Gastroesophageal sphincter (tissue), 4 donors: ENCODE data around the gene FAM3A. TPM values are rescaled to one million over a fixed set of nuclear protein-coding genes. Genes with fewer than 3 reads are reported as not detected.
"Not testable (repeated sequence)": the region's sequence is repeated elsewhere in the genome, so short reads cannot be mapped to it uniquely, and the experiment has no call there.

ENCODE experiments used
- ATAC-seq: fragments of 150-250 bp; one replicate; pipeline ENCODE4 v1.9.1; 2016; ENCODE audit warnings: mild to moderate bottlenecking, moderate library complexity
- H3K27ac ChIP-seq, 4 donors: fragments of 200-600 bp; sonication (generic) in 3 of 4; 1 replicate in 3 of 4; 2 replicates in 1 of 4; pipeline ENCODE4 v1.5.1; 2016 to 2019
- H3K27me3 ChIP-seq: fragments of 200-600 bp; sonication (generic); one replicate; pipeline ENCODE4 v1.5.1; 2019
- H3K36me3 ChIP-seq, 2 donors: fragments of 200-600 bp; sonication (generic); one replicate each; pipeline ENCODE4 v1.5.1; 2019; ENCODE audit warnings: control low read depth in 1 of 2
- H3K4me1 ChIP-seq, 3 donors: fragments of 200-600 bp; sonication (generic); 1 replicate in 2 of 3; 2 replicates in 1 of 3; pipeline ENCODE4 v1.5.1; 2016 to 2019; ENCODE audit warnings: control low read depth in 2 of 3
- H3K4me3 ChIP-seq, 2 donors: fragments of 200-600 bp; sonication (generic); one replicate each; pipeline ENCODE4 v1.5.1; 2019; ENCODE audit warnings: mild to moderate bottlenecking in 1 of 2, moderate library complexity in 1 of 2
- H3K9me3 ChIP-seq, 3 donors: fragments of 200-600 bp; sonication (generic); one replicate each; pipeline ENCODE4 v1.5.1; 2017 to 2019; ENCODE audit warnings: control low read depth in 2 of 3
- EP300 ChIP-seq: sonication (generic); formaldehyde crosslinking; IDR thresholded peaks from one replicate; pipeline ENCODE4 v1.6.1; 2017; ENCODE audit warnings: antibody characterized with exemption, mild to moderate bottlenecking
- POLR2A ChIP-seq, 2 donors: fragments of 450-650 bp; IDR thresholded peaks; one replicate each; pipeline ENCODE4 v1.6.1; 2017; ENCODE audit warnings: antibody characterized with exemption in 2 of 2, mild to moderate bottlenecking in 2 of 2, moderate library complexity in 1 of 2
- POLR2AphosphoS5 ChIP-seq: sonication (generic); formaldehyde crosslinking; IDR thresholded peaks from one replicate; pipeline ENCODE4 v1.6.1; 2017; ENCODE audit warnings: antibody characterized with exemption
- WGBS, 2 donors: methylation state at CpG; one replicate each; pipeline ENCODE4 v1.1.5; 2018; ENCODE audit warnings: low coverage in 1 of 2; 5-methylcytosine and 5-hydroxymethylcytosine counted together
- total RNA-seq, 4 donors: library from RNA; depleted of rRNA; stranded (reverse); fragments of >200 nt; gene quantifications; one replicate each; pipeline ENCODE4 v1.1.0, GENCODE V29; 2016
- TF ChIP-seq, protein P1 (sequence below), 4 experiments: fragments of 200-600 bp in 2 of 4; fragments of 450-650 bp in 2 of 4; sonication (generic) in 1 of 4; IDR thresholded peaks; one replicate each; pipeline ENCODE4 v1.5.1; 2017 to 2019; ENCODE audit warnings: antibody characterized with exemption in 4 of 4, mild to moderate bottlenecking in 2 of 4, moderate library complexity in 2 of 4

The FAM3A gene
- total RNA-seq, 4 donors from 2014 or later: 36.6 to 44.4 (median 40.5) TPM

DNA sequence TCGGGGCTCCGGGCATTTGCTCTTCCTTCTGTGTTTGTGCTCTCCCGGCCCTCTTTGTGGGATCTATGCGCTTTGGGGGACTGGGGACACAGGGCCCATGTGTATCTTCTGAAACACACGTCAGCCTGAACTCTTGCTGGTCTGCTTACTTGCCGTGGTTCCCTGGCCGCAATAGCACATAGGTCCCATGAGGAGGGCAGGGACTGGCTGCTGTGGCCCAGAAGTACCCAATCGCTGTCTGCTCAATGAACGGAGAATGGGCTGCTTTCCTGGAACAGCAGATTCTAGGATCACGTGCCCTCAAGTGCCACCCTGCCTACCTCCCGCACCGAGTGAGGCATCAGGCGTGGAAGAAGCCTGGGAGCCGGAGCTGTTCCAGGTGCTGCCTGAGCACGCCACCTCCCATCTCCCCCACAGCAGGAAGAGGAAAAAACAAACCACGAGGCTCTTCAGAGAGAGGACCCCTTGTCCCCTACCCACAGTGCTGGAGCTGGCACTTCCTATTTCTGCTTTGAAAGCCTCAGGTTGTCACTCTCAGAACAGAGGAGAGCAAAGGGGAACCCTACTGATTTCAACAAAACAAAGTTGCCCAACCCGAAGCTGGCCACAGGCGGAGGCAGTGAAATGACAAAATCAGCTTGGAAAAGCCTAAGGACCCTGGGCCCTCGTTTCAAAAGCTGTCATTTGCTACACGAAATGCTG is 26.8 kb upstream of the FAM3A start:
- no peak for ATAC-seq
- no CpG with 5 or more reads among the region's 20 CpGs for WGBS, 2 donors
- H3K4me3 ChIP-seq: no peak overlapping the region
- no peaks in the 10 kb centered on the region for H3K9me3 ChIP-seq
- peak overlapping the region in 3 of 4 donors; percentile 61 to 80 (median 67) for H3K27ac ChIP-seq
- H3K4me1 ChIP-seq: peaks cover 0 to 28% (median 8%) of the 10 kb centered on the region in 3 donors
- TF ChIP-seq POLR2AphosphoS5 (no peak), POLR2A (IDR thresholded peaks at IDR 0.05) (no peak), EP300 (no peak)
- TF ChIP-seq, protein P1, sequence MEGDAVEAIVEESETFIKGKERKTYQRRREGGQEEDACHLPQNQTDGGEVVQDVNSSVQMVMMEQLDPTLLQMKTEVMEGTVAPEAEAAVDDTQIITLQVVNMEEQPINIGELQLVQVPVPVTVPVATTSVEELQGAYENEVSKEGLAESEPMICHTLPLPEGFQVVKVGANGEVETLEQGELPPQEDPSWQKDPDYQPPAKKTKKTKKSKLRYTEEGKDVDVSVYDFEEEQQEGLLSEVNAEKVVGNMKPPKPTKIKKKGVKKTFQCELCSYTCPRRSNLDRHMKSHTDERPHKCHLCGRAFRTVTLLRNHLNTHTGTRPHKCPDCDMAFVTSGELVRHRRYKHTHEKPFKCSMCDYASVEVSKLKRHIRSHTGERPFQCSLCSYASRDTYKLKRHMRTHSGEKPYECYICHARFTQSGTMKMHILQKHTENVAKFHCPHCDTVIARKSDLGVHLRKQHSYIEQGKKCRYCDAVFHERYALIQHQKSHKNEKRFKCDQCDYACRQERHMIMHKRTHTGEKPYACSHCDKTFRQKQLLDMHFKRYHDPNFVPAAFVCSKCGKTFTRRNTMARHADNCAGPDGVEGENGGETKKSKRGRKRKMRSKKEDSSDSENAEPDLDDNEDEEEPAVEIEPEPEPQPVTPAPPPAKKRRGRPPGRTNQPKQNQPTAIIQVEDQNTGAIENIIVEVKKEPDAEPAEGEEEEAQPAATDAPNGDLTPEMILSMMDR (IDR thresholded peaks at IDR 0.05): no peak
- H3K27me3 ChIP-seq: no peaks in the 10 kb centered on the region
- no peaks in the 10 kb centered on the region for H3K36me3 ChIP-seq

DNA sequence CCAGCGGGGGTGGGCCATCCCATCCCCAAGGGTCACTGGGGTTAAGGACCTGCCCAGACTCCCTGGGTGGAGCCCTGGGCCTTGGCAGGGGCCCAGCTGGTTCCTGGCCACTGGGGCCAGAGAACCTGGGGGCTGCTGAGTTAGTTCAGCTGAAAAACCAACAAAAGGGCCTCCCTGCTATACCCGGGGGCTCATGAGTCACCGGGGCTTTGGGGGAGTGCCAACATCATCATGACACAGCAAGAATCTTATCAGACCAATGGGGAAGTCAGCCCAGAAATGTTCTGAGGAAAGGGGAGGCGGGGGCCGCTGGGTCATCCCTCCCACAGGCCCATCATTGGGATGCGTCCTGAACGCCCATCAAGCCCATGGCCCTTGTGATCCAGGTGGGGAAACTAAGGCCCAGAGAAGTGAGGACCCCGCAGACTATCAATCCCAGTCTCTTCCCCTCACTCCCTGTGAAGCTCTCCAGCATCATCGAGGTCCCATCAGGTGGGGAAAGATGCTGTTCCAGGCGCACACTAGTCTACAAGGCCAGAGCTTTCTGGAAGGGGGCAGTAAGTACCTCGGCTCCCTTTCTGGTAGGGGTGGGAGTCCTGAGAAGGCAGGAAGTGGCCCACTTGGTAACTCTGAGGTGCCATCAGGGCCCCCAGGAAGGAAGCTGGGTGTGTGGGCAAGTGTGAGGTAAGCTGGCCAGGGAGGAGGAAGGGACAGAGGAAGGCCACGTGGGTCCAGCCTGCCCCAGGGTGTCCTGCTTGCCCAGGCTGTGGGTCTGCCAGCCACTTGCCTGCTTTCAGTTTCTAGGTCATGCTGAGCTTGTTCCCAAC is 26.1 kb upstream of the FAM3A start:
- ATAC-seq: peak; percentile 55
- Histone ChIP-seq H3K27ac (peak overlapping the region; percentile 14 to 80 (median 64)), H3K4me3 (no peak overlapping the region), H3K36me3 (no peaks in the 10 kb centered on the region), H3K27me3 (no peaks in the 10 kb centered on the region), H3K4me1 (peaks cover 0 to 28% (median 8%) of the 10 kb centered on the region in 3 donors), H3K9me3 (no peaks in the 10 kb centered on the region)
- 62% methylated on average over 5 of the region's 12 CpGs; no CpG with 5 or more reads in 1 of the 2 donors for WGBS, 2 donors
- TF ChIP-seq POLR2AphosphoS5 (no peak), POLR2A (IDR thresholded peaks at IDR 0.05) (no peak), EP300 (no peak)
- TF ChIP-seq, protein P1 (IDR thresholded peaks at IDR 0.05): no peak

DNA sequence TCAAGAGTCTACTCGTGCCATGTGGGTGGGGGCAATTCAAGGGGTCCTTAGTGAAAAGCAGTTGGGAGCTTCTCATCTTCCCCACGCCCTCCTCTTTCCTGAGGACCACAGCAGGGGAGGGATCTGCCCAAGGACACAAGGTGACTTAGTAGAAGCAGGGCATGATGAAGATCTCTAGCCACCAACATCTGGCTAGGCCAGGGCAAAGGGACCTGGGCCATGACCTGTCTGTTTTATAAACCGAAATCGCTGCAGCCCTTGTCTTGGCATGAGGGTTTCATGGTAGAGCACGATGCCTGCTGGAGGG is 25.5 kb upstream of the FAM3A start:
- H3K27ac ChIP-seq: peak overlapping the region in 2 of 4 donors; percentile 67 to 80
- no CpG with 5 or more reads among the region's 5 CpGs for WGBS, 2 donors
- no peak overlapping the region for H3K4me3 ChIP-seq
- no peak for ATAC-seq
- H3K9me3 ChIP-seq: no peaks in the 10 kb centered on the region
- H3K4me1 ChIP-seq: peaks cover 0 to 28% (median 8%) of the 10 kb centered on the region in 3 donors
- no peaks in the 10 kb centered on the region for H3K36me3 ChIP-seq
- H3K27me3 ChIP-seq: no peaks in the 10 kb centered on the region
- no peak for TF ChIP-seq POLR2AphosphoS5
- TF ChIP-seq, protein P1 (IDR thresholded peaks at IDR 0.05): no peak

DNA sequence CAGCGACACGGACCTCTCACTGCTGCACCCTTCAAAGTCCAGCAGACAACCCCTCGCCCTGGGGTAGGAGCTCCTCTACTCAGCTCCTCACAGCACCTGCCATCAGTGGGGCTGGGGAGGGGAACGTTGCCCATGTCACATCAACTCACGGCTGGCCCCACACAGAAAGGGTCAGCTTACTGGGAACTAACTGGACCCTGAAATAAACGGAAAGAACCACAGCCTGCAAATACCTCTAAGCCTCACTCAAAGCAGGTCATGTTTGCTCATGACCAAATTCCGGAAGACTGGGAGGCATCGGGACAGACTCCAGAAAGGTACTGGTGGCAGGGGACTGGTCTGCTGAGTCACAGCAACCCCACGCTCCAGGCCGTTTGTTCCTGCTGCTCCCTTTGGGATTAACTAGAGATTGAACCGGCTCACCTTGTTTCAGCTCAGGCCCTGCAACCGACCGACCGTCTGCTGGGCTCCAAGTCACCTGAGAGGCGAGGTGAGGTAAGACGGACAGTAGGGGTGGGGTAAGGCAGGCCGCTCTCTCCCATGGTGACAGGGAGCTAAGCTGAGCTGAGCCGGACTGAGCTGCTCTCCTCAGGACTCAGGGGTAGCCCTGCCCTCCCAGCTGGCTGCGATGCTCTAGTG is 25.0 kb upstream of the FAM3A start:
- WGBS, 2 donors: no CpG with 5 or more reads among the region's 19 CpGs
- H3K4me1 ChIP-seq: peaks cover 0 to 24% (median 8%) of the 10 kb centered on the region in 3 donors
- no peaks in the 10 kb centered on the region for H3K36me3 ChIP-seq
- TF ChIP-seq EP300 (no peak), POLR2AphosphoS5 (no peak), POLR2A (IDR thresholded peaks at IDR 0.05) (no peak)
- TF ChIP-seq, protein P1 (IDR thresholded peaks at IDR 0.05): no peak
- H3K9me3 ChIP-seq: no peaks in the 10 kb centered on the region
- no peaks in the 10 kb centered on the region for H3K27me3 ChIP-seq
- H3K27ac ChIP-seq: peak overlapping the region in 2 of 4 donors; percentile 67 to 80
- no peak for ATAC-seq
- no peak overlapping the region for H3K4me3 ChIP-seq

DNA sequence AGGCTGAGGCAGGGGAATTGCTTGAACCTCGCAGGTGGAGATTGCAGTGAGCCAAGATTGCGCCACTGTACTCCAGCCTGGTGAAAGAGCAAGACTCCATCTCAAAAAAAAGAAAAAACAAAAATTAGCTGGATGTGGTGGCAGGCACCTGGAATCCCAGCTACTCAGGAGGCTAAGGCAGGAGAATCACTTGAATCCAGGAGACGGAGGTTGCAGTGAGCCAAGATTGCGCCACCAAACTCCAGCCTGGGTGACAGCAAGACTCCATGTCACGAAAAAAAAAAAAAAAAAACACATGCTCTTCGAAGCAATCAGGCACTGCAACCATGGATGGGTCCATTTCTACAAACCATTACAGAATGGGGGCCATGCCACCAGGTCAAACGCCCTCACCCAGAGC is 24.3 kb upstream of the FAM3A start:
- not testable (repeated sequence) for H3K9me3 ChIP-seq, H3K27ac ChIP-seq, H3K27me3 ChIP-seq, H3K36me3 ChIP-seq, H3K4me3 ChIP-seq, ATAC-seq
- H3K4me1 ChIP-seq: peaks cover 0 to 20% (median 8%) of the 10 kb centered on the region in 3 donors
- WGBS, 2 donors: 84 to 87% methylated on average over 4 of the region's 7 CpGs
